Astrocyte (in vitro differentiated cells and primary cell): Measurements from ENCODE around the gene JADE1.

Experiments used
- CTCF ChIP-seq: IDR thresholded peaks from 2 replicates; pipeline ENCODE4 v1.5.1; 2011; ENCODE audit warnings: low read depth, mild to moderate bottlenecking, inconsistent platforms, low read length, moderate library complexity; ENCODE audit not compliant: insufficient read depth
- EZH2 ChIP-seq: IDR thresholded peaks from 2 replicates; pipeline ENCODE4 v1.6.1; 2012; ENCODE audit warnings: mild to moderate bottlenecking, low read length, inconsistent platforms; ENCODE audit not compliant: insufficient read depth

- TF ChIP-seq CTCF, result no peak
- no peak for TF ChIP-seq EZH2
Observed at GRCh38 chr4:128844931-128845330, 35.4 kb downstream of the JADE1 start.
